GM19467 (cell line): Measurements from ENCODE around the gene PPFIA2.

ENCODE experiments used
- ATAC-seq: cut with Tn5 transposase; IDR thresholded peaks from one replicate; pipeline ENCODE4 v1.9.1; 2021; ENCODE audit warnings: mild to moderate bottlenecking, moderate library complexity; ENCODE audit not compliant: unreplicated experiment

PPFIA2 gene

GRCh38 chr12:81564237-81564636 is 194.9 kb downstream of the PPFIA2 start:
- no peak for ATAC-seq

- no peak for ATAC-seq
Observed at GRCh38 chr12:81558031-81558430, 201.1 kb downstream of the PPFIA2 start.

GRCh38 chr12:81546811-81547210 is 212.3 kb downstream of the PPFIA2 start:
- no peak for ATAC-seq

- ATAC-seq = no peak
Observed at GRCh38 chr12:81543621-81544139, 215.5 kb downstream of the PPFIA2 start.

GRCh38 chr12:81542065-81543010 is 216.8 kb downstream of the PPFIA2 start:
- ATAC-seq = no peak

GRCh38 chr12:81541121-81541520 is 218.0 kb downstream of the PPFIA2 start:
- no peak for ATAC-seq

GRCh38 chr12:81539279-81539678 is 219.9 kb downstream of the PPFIA2 start:
- no peak for ATAC-seq

GRCh38 chr12:81533054-81533453 is 226.1 kb downstream of the PPFIA2 start:
- ATAC-seq = no peak

- no peak for ATAC-seq
Observed at GRCh38 chr12:81530352-81530751, 228.8 kb downstream of the PPFIA2 start.

- ATAC-seq = peak; percentile 51
Observed at GRCh38 chr12:81520064-81520945, 238.8 kb downstream of the PPFIA2 start.

- no peak for ATAC-seq
Observed at GRCh38 chr12:81518638-81519037, 240.5 kb downstream of the PPFIA2 start.

- no peak for ATAC-seq
Observed at GRCh38 chr12:81517296-81517695, 241.9 kb downstream of the PPFIA2 start.

GRCh38 chr12:81502912-81503695 is 256.0 kb downstream of the PPFIA2 start:
- no peak for ATAC-seq

- ATAC-seq = no peak
Observed at GRCh38 chr12:81500788-81501187, 258.4 kb downstream of the PPFIA2 start.

- ATAC-seq = no peak
Observed at GRCh38 chr12:81499809-81500208, 259.3 kb downstream of the PPFIA2 start.

GRCh38 chr12:81492131-81492720 is 266.9 kb downstream of the PPFIA2 start:
- no peak for ATAC-seq

GRCh38 chr12:81472934-81473333 is 286.2 kb downstream of the PPFIA2 start:
- ATAC-seq = no peak

- no peak for ATAC-seq
Observed at GRCh38 chr12:81470923-81471322, 288.2 kb downstream of the PPFIA2 start.

- ATAC-seq = no peak
Observed at GRCh38 chr12:81468206-81468605, 290.9 kb downstream of the PPFIA2 start.

GRCh38 chr12:81465876-81466275 is 293.3 kb downstream of the PPFIA2 start:
- ATAC-seq = no peak
